HCT116 (cell line): ENCODE measurements around the gene ATP6V1G1. TPM values are rescaled to one million over a fixed set of nuclear protein-coding genes. Genes with fewer than 3 reads are reported as not detected.

Experiments
- ATAC-seq: fragments of 200-7000 bp; cut with Tn5 transposase; 2 replicates; pipeline ENCODE4 v1.9.1; 2020; ENCODE audit warnings: mild to moderate bottlenecking, moderate library complexity
- BruUV-seq: library from RNA; stranded (reverse); fragments of 400-500 nt; replicated peaks from 2 replicates; lab custom pipeline; 2021; lab: Mats Ljungman, UMichigan
- CTCF ChIA-PET: fragments of 300-600 bp; sonication (Branson Sonifier 250); formaldehyde crosslinking; loops from one replicate; lab custom pipeline; 2021; ENCODE audit warnings: antibody characterized with exemption; lab: Charles Lee
- POLR2A ChIA-PET: fragments of 300-600, 350-600 bp; sonication (Branson Sonifier 250); formaldehyde crosslinking; loops from one replicate; lab custom pipeline; 2021; ENCODE audit warnings: antibody characterized with exemption; lab: Charles Lee
- RAD21 ChIA-PET, 2 experiments: fragments of 300-600 bp; sonication (Branson Sonifier 250); formaldehyde crosslinking; loops; one replicate each; lab custom pipeline; 2023; ENCODE audit warnings: low total read pairs in 2 of 2; ENCODE audit not compliant: uncharacterized antibody in 2 of 2, unreplicated experiment in 2 of 2, low non-redundant PET in 1 of 2; lab: Charles Lee
- DNase-seq: peaks from one replicate; pipeline ENCODE4 v3.0.0-alpha.2; 2010; ENCODE audit warnings: low read depth, low spot score
- H2AFZ ChIP-seq: fragments of 200-600 bp; shearing (Covaris generic), sonication (generic); 2 replicates; pipeline ENCODE4 v1.6.1; 2017; ENCODE audit warnings: low read depth, mixed run types, mixed read lengths, antibody characterized with exemption, low read length; ENCODE audit not compliant: poor library complexity, severe bottlenecking
- H3K27ac ChIP-seq: 2 replicates; pipeline ENCODE4 v1.5.1; 2012; ENCODE audit warnings: low read depth, low read length
- H3K27me3 ChIP-seq: fragments of 200-600 bp; sonication (generic); 2 replicates; pipeline ENCODE4 v1.6.1; 2016; ENCODE audit warnings: mixed run types, low read length, mixed read lengths; ENCODE audit not compliant: insufficient read depth
- H3K36me3 ChIP-seq, 2 experiments: fragments of 200-500 bp in 1 of 2; fragments of 200-600 bp in 1 of 2; sonication (Bioruptor generic) in 1 of 2; sonication (generic) in 1 of 2; 2 replicates each; pipeline versions ENCODE4 v1.5.1 to v1.6.1; 2014 to 2016; ENCODE audit warnings: low read length in 2 of 2, inconsistent platforms in 1 of 2, mixed read lengths in 1 of 2, mixed run types in 1 of 2; ENCODE audit not compliant: insufficient read depth in 2 of 2, control insufficient read depth in 1 of 2
- H3K4me1 ChIP-seq, 2 experiments: fragments of 200-600 bp in 1 of 2; sonication (generic) in 1 of 2; 2 replicates each; pipeline versions ENCODE4 v1.5.1 to v1.6.1; 2012 to 2017; ENCODE audit warnings: low read length in 2 of 2, inconsistent platforms in 1 of 2, mild to moderate bottlenecking in 1 of 2, mixed read lengths in 1 of 2, mixed run types in 1 of 2, moderate library complexity in 1 of 2; ENCODE audit not compliant: insufficient read depth in 2 of 2, control insufficient read depth in 1 of 2
- H3K4me2 ChIP-seq: fragments of 200-600 bp; sonication (generic); 2 replicates; pipeline ENCODE4 v1.6.1; 2017; ENCODE audit warnings: mixed run types, low read length, mixed read lengths
- H3K4me3 ChIP-seq, 2 experiments: fragments of 200-600 bp in 1 of 2; sonication (generic) in 1 of 2; replicated peaks in 1 of 2; 2 replicates each; pipeline ENCODE4 v1.5.1; 2011 to 2016; ENCODE audit warnings: low read length in 2 of 2, control low read depth in 1 of 2, low read depth in 1 of 2, mild to moderate bottlenecking in 1 of 2, mixed read lengths in 1 of 2, mixed run types in 1 of 2
- H3K79me2 ChIP-seq: fragments of 200-600 bp; sonication (generic); 2 replicates; pipeline ENCODE4 v1.6.1; 2017; ENCODE audit warnings: mild to moderate bottlenecking, mixed run types, low read length, moderate library complexity, mixed read lengths; ENCODE audit not compliant: insufficient read depth
- H3K9ac ChIP-seq: fragments of 200-600 bp; sonication (generic); 2 replicates; pipeline ENCODE4 v1.6.1; 2016; ENCODE audit warnings: low read length, mixed read lengths
- H3K9me2 ChIP-seq: fragments of 200-600 bp; sonication (generic), shearing (Covaris generic); 2 replicates; pipeline ENCODE4 v1.6.1; 2017; ENCODE audit warnings: mixed run types, mild to moderate bottlenecking, moderate library complexity; ENCODE audit not compliant: insufficient read depth
- H3K9me3 ChIP-seq, 2 experiments: fragments of 200-500 bp in 1 of 2; fragments of 200-600 bp in 1 of 2; sonication (Bioruptor generic) in 1 of 2; sonication (generic) in 1 of 2; 2 replicates each; pipeline ENCODE4 v1.6.1; 2014 to 2017; ENCODE audit warnings: low read length in 2 of 2, mixed read lengths in 2 of 2, inconsistent platforms in 1 of 2, low read depth in 1 of 2, mild to moderate bottlenecking in 1 of 2, mixed run types in 1 of 2, moderate library complexity in 1 of 2; ENCODE audit not compliant: control insufficient read depth in 1 of 2, insufficient read depth in 1 of 2
- H4K20me1 ChIP-seq: fragments of 200-600 bp; sonication (generic), shearing (Covaris generic); 2 replicates; pipeline ENCODE4 v1.6.1; 2017; ENCODE audit warnings: mixed run types, mild to moderate bottlenecking, moderate library complexity; ENCODE audit not compliant: insufficient read depth
- CBX3 ChIP-seq: IDR thresholded peaks from 2 replicates; pipeline ENCODE4 v1.6.1; 2012; ENCODE audit warnings: low read depth
- CEBPB ChIP-seq: IDR thresholded peaks from 2 replicates; pipeline ENCODE4 v1.6.1; 2012; ENCODE audit warnings: low read depth
- EGR1 ChIP-seq: IDR thresholded peaks from 2 replicates; pipeline ENCODE4 v1.6.1; 2012; ENCODE audit warnings: low read depth
- EZH2 ChIP-seq: fragments of 200-600 bp; sonication (generic); IDR thresholded peaks from 2 replicates; pipeline ENCODE4 v1.6.1; 2017; ENCODE audit warnings: antibody characterized with exemption, mixed run types
- EZH2phosphoT487 ChIP-seq: fragments of 200-600 bp; IDR thresholded peaks from 2 replicates; pipeline ENCODE4 v1.6.1; 2018; ENCODE audit warnings: antibody characterized with exemption, borderline replicate concordance
- FOSL1 ChIP-seq: IDR thresholded peaks from 2 replicates; pipeline ENCODE4 v1.6.1; 2012; ENCODE audit warnings: low read depth
- JUND ChIP-seq: IDR thresholded peaks from 2 replicates; pipeline ENCODE4 v1.6.1; 2012
- POLR2A ChIP-seq: IDR thresholded peaks from 2 replicates; pipeline ENCODE4 v1.7.0; 2011; ENCODE audit warnings: borderline replicate concordance; ENCODE audit not compliant: insufficient read depth, insufficient read length; ENCODE audit errors: extremely low read depth
- POLR2AphosphoS5 ChIP-seq: IDR thresholded peaks from 2 replicates; pipeline ENCODE4 v1.6.1; 2011; ENCODE audit warnings: mild to moderate bottlenecking, low read depth, low read length, moderate library complexity
- RAD21 ChIP-seq: IDR thresholded peaks from 2 replicates; pipeline ENCODE4 v1.6.1; 2012; ENCODE audit warnings: low read depth, mild to moderate bottlenecking
- SIN3A ChIP-seq: IDR thresholded peaks from 2 replicates; pipeline ENCODE4 v1.6.1; 2012; ENCODE audit warnings: low read depth
- TCF7L2 ChIP-seq: IDR thresholded peaks from 2 replicates; pipeline ENCODE4 v1.7.0; 2011; ENCODE audit warnings: borderline replicate concordance, inconsistent platforms; ENCODE audit not compliant: insufficient read depth, insufficient read length; ENCODE audit errors: extremely low read depth
- YY1 ChIP-seq: IDR thresholded peaks from 2 replicates; pipeline ENCODE4 v1.6.1; 2011; ENCODE audit warnings: low read length, low read depth, moderate library complexity, mild to moderate bottlenecking; ENCODE audit not compliant: insufficient replicate concordance; ENCODE audit errors: extremely low read depth
- ZNF274 ChIP-seq: fragments of 200-500 bp; sonication (Bioruptor generic); IDR thresholded peaks from 2 replicates; pipeline ENCODE4 v1.6.1; 2014; ENCODE audit warnings: mild to moderate bottlenecking, low read depth, low read length, inconsistent platforms
- intact Hi-C: fragments of 100-400 bp; cut with micrococcal nuclease; formaldehyde crosslinking; loops from 2 replicates; pipeline ENCODE4 v1.10.0; 2022
- total RNA-seq: library from RNA; stranded (reverse); gene quantifications from one replicate; pipeline ENCODE4 v1.2.1, GENCODE V29; 2021; ENCODE audit not compliant: unreplicated experiment
- TF ChIP-seq, protein P1 (sequence below): IDR thresholded peaks from 2 replicates; pipeline ENCODE4 v1.6.1; 2012
- TF ChIP-seq, protein P2 (sequence below): IDR thresholded peaks from 2 replicates; pipeline ENCODE4 v1.6.1; 2011; ENCODE audit warnings: mild to moderate bottlenecking, low read length, moderate library complexity; ENCODE audit not compliant: insufficient replicate concordance; ENCODE audit errors: extremely low read depth
- TF ChIP-seq, protein P3 (sequence below): IDR thresholded peaks from 2 replicates; pipeline ENCODE4 v1.6.1; 2012

The ATP6V1G1 gene
- total RNA-seq, 1 experiment from 2014 or later, result 72.3 TPM

DNA sequence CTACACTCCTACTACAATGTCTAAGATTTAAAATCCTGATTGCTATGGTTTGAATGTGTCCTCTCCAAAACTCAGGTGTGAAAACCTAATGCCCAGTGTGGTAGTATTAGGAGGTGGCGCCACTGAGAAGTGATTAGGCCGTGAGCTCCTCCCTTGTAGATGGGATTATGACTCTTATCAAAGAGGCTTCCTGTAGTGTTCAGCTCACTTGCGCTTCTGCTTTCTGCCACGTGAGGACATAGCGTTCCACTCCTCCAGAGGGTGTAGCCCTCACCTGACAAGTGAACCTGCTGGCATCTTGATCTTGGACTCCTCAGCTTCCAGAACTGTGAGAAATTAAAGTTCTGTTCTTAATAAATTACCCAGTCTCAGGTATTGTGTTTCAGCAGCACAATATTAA, 49.3 kb upstream of the ATP6V1G1 start (continued):
- peak; percentile 57 for TF ChIP-seq CBX3
- TF ChIP-seq, protein P1, sequence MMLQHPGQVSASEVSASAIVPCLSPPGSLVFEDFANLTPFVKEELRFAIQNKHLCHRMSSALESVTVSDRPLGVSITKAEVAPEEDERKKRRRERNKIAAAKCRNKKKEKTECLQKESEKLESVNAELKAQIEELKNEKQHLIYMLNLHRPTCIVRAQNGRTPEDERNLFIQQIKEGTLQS, result no peak

DNA sequence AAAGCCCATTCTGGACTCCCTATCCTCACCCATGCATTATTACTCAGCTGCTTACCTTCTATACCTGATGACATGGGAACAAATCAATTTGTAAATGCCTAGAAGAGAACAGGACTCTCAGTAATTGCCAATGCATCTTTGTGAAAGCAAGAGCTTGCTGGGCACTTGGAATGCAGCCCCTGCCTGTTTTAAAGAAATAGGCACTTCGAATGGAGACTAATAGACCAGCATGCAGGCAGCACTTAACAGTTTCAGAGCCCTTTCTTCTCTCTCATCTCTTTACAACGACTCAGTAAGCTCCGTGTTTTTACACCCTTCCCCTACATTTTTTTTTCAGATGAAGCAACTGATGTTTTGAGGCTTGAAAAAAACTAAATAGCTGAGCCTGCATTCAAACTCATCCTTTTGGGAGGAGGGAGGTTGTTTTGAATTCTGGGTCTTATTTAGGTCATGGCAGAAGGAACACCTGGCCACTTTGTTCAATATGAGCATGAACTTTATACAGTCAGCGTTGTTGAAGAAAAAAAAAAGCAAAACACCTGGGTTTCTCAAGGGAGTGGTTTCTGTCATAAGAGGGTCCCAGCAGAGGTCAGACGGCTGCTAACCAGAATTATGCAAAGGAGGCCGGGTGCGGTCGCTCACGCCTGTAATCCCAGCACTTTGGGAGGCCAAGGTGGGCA, 47.7 kb upstream of the ATP6V1G1 start:
- no peaks in the 10 kb centered on the region for H3K9me3 ChIP-seq
- H3K27me3 ChIP-seq, result no peaks in the 10 kb centered on the region
- no peaks in the 10 kb centered on the region for H3K79me2 ChIP-seq
- no peaks in the 10 kb centered on the region for H3K9me2 ChIP-seq
- H3K36me3 ChIP-seq, result no peaks in the 10 kb centered on the region
- TF ChIP-seq POLR2A, result no peak
- no peak for TF ChIP-seq EGR1
- TF ChIP-seq RAD21, result no peak
- TF ChIP-seq, protein P2, sequence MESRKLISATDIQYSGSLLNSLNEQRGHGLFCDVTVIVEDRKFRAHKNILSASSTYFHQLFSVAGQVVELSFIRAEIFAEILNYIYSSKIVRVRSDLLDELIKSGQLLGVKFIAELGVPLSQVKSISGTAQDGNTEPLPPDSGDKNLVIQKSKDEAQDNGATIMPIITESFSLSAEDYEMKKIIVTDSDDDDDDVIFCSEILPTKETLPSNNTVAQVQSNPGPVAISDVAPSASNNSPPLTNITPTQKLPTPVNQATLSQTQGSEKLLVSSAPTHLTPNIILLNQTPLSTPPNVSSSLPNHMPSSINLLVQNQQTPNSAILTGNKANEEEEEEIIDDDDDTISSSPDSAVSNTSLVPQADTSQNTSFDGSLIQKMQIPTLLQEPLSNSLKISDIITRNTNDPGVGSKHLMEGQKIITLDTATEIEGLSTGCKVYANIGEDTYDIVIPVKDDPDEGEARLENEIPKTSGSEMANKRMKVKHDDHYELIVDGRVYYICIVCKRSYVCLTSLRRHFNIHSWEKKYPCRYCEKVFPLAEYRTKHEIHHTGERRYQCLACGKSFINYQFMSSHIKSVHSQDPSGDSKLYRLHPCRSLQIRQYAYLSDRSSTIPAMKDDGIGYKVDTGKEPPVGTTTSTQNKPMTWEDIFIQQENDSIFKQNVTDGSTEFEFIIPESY, result no peak
- no peak for TF ChIP-seq TCF7L2
- no peak for TF ChIP-seq EZH2phosphoT487
- no peak for TF ChIP-seq CEBPB
- no peak for TF ChIP-seq SIN3A
- TF ChIP-seq, protein P3, sequence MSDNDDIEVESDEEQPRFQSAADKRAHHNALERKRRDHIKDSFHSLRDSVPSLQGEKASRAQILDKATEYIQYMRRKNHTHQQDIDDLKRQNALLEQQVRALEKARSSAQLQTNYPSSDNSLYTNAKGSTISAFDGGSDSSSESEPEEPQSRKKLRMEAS, result no peak
- TF ChIP-seq ZNF274, result no peak
- TF ChIP-seq JUND, result no peak
- no peak for TF ChIP-seq EZH2
- TF ChIP-seq FOSL1, result no peak
- no peak for TF ChIP-seq POLR2AphosphoS5
- TF ChIP-seq YY1, result no peak
- TF ChIP-seq, protein P1, result no peak
- ATAC-seq (no peak), DNase-seq (no peak)
- H4K20me1 ChIP-seq, result no peaks in the 10 kb centered on the region
- H3K4me1 ChIP-seq, result peaks cover 4 to 13% of the 10 kb centered on the region in 2 experiments; a peak in 3 of 4 replicates
- ChIA-PET POLR2A (no interaction called here), RAD21 (no interaction called here), CTCF (interaction anchor here (2.1 kb wide), 1 partner anchor 113 kb away, joined by 18 read pairs; no protein-coding TSS in a partner anchor)
- no TSS peak for BruUV-seq
- H3K4me2 ChIP-seq, result no peak overlapping the region
- intact Hi-C loops, result no loop called here
- H3K27ac ChIP-seq, result no peak overlapping the region
- H3K4me3 ChIP-seq, result no peak overlapping the region
- no peak overlapping the region for H3K9ac ChIP-seq
- no peak overlapping the region for H2AFZ ChIP-seq
